ENCODE data around the gene KCNN3. TPM values are rescaled to one million over a fixed set of nuclear protein-coding genes. Genes with fewer than 3 reads are reported as not detected.

The KCNN3 gene
- total and polyA plus RNA-seq, 2 of the 13 experiments (the other 11 are each of a cell fraction or from before 2014, with no cell fraction given): not detected

- Histone ChIP-seq H3K4me2 (ENCODE audit: low read depth, low read length) (no peak overlapping the region), H3K4me3 (replicated peaks in 1 of 3; ENCODE audit: insufficient read depth in 1 of 3, low read depth in 2 of 3, low read length in 3 of 3) (no peak overlapping the region), H3K27ac (ENCODE audit: extremely low read length, insufficient read depth, low read length) (no peak overlapping the region), H3K79me2 (ENCODE audit: insufficient read depth, low read length) (no peaks in the 10 kb centered on the region), H3K9ac (ENCODE audit: insufficient read depth, low read depth, low read length) (no peak overlapping the region), H3K9me3 (ENCODE audit: low read length) (no peaks in the 10 kb centered on the region), H3K27me3 (ENCODE audit: control insufficient read depth in 1 of 2, insufficient read depth in 2 of 2, low read length in 2 of 2) (peaks cover 0 to 4% of the 10 kb centered on the region in 2 experiments; a peak in 1 of 5 replicates), H3K36me3 (replicated peaks in 1 of 2; ENCODE audit: control insufficient read depth in 1 of 2, insufficient read depth in 2 of 2, low read length in 2 of 2) (no peaks in the 10 kb centered on the region), H2AFZ (ENCODE audit: low read length) (no peak overlapping the region), H3K4me1 (ENCODE audit: insufficient read depth, low read length) (peaks cover 26% of the 10 kb centered on the region), H4K20me1 (ENCODE audit: insufficient read depth, low read length) (no peaks in the 10 kb centered on the region)
- in situ Hi-C loops (cut with HindIII; ENCODE audit: extremely low pct_ligation_motif_present, low pct_unique_long_range_greater_than_20kb) (no loop called here), intact Hi-C loops (cut with micrococcal nuclease; ENCODE audit: unreplicated experiment) (no loop called here)
- no peak for TF ChIP-seq ZNF564 (CRISPR knock-in tag; IDR thresholded peaks at IDR 0.05)
- TF ChIP-seq TOPORS (CRISPR knock-in tag; IDR thresholded peaks at IDR 0.05): no peak
- FAIRE-seq: no peak
- no TSS peak for BruUV-seq (replicated peaks)
- 48% methylated on average over 10 of the region's 10 CpGs for WGBS (ENCODE audit: low lambda C conversion rate)
- ChIA-PET CTCF (ENCODE audit: low intra/inter-chr PET ratio, low total read pairs) (no interaction called here), POLR2A (no interaction called here)
- ATAC-seq: no peak
- DNase-seq (ENCODE audit: low spot score): no peak
Observed at GRCh38 chr1:154788886-154789285, 81.2 kb downstream of the KCNN3 start.

- no peak overlapping the region for H3K4me2 ChIP-seq (ENCODE audit: low read depth, low read length)
- peaks cover 26% of the 10 kb centered on the region for H3K4me1 ChIP-seq (ENCODE audit: insufficient read depth, low read length)
- ATAC-seq (no peak), DNase-seq (ENCODE audit: low spot score) (no peak), FAIRE-seq (no peak)
- ChIA-PET CTCF (ENCODE audit: low intra/inter-chr PET ratio, low total read pairs) (no interaction called here), POLR2A (no interaction called here)
- H3K27me3 ChIP-seq (ENCODE audit: control insufficient read depth in 1 of 2, insufficient read depth in 2 of 2, low read length in 2 of 2): peaks cover 0 to 7% of the 10 kb centered on the region in 2 experiments; a peak in 1 of 5 replicates
- H3K79me2 ChIP-seq (ENCODE audit: insufficient read depth, low read length): no peaks in the 10 kb centered on the region
- no TSS peak for BruUV-seq (replicated peaks)
- H4K20me1 ChIP-seq (ENCODE audit: insufficient read depth, low read length): no peaks in the 10 kb centered on the region
- H3K9me3 ChIP-seq (ENCODE audit: low read length): no peaks in the 10 kb centered on the region
- no peak overlapping the region for H3K9ac ChIP-seq (ENCODE audit: insufficient read depth, low read depth, low read length)
- no peak overlapping the region for H3K4me3 ChIP-seq (replicated peaks in 1 of 3; ENCODE audit: insufficient read depth in 1 of 3, low read depth in 2 of 3, low read length in 3 of 3)
- no peak overlapping the region for H2AFZ ChIP-seq (ENCODE audit: low read length)
- in situ Hi-C loops (cut with HindIII; ENCODE audit: extremely low pct_ligation_motif_present, low pct_unique_long_range_greater_than_20kb): no loop called here
- 27% methylated on average over 11 of the region's 12 CpGs for WGBS (ENCODE audit: low lambda C conversion rate)
- intact Hi-C loops (cut with micrococcal nuclease; ENCODE audit: unreplicated experiment): no loop called here
- H3K36me3 ChIP-seq (replicated peaks in 1 of 2; ENCODE audit: control insufficient read depth in 1 of 2, insufficient read depth in 2 of 2, low read length in 2 of 2): no peaks in the 10 kb centered on the region
- H3K27ac ChIP-seq (ENCODE audit: extremely low read length, insufficient read depth, low read length): no peak overlapping the region
- TF ChIP-seq SRSF1 (optimal IDR thresholded peaks at IDR 0.05; ENCODE audit: low read depth, low read length) (no peak), ATF1 (CRISPR knock-in tag; IDR thresholded peaks at IDR 0.05) (no peak), ZNF562 (CRISPR knock-in tag; IDR thresholded peaks at IDR 0.05; ENCODE audit: borderline replicate concordance) (no peak), EEA1 (CRISPR knock-in tag; IDR thresholded peaks at IDR 0.05; ENCODE audit: borderline replicate concordance) (no peak), AKAP8 (CRISPR knock-in tag; IDR thresholded peaks at IDR 0.05) (no peak), FOXJ3 (CRISPR knock-in tag; IDR thresholded peaks at IDR 0.05; ENCODE audit: borderline replicate concordance) (no peak), KDM3A (CRISPR knock-in tag; IDR thresholded peaks at IDR 0.05; ENCODE audit: low read depth) (no peak), ZNF10 (CRISPR knock-in tag; IDR thresholded peaks at IDR 0.05; ENCODE audit: borderline replicate concordance, low read depth) (no peak), RAD21 (CRISPR knock-in tag; IDR thresholded peaks at IDR 0.05) (no peak), ATRX (CRISPR knock-in tag; IDR thresholded peaks at IDR 0.05; ENCODE audit: borderline replicate concordance) (no peak), ZNF678 (CRISPR knock-in tag; IDR thresholded peaks at IDR 0.05) (no peak), ERF (CRISPR knock-in tag; IDR thresholded peaks at IDR 0.05) (no peak), HES4 (CRISPR knock-in tag; IDR thresholded peaks at IDR 0.05; ENCODE audit: borderline replicate concordance) (no peak), DNMT3B (CRISPR knock-in tag; conservative IDR thresholded peaks at IDR 0.05) (no peak), DPF2 (CRISPR knock-in tag; IDR thresholded peaks at IDR 0.05; ENCODE audit: borderline replicate concordance, low read depth) (no peak)
- TF ChIP-seq, protein P1, sequence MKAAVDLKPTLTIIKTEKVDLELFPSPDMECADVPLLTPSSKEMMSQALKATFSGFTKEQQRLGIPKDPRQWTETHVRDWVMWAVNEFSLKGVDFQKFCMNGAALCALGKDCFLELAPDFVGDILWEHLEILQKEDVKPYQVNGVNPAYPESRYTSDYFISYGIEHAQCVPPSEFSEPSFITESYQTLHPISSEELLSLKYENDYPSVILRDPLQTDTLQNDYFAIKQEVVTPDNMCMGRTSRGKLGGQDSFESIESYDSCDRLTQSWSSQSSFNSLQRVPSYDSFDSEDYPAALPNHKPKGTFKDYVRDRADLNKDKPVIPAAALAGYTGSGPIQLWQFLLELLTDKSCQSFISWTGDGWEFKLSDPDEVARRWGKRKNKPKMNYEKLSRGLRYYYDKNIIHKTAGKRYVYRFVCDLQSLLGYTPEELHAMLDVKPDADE (CRISPR knock-in tag; IDR thresholded peaks at IDR 0.05): no peak
Observed at GRCh38 chr1:154788110-154788870, 81.8 kb downstream of the KCNN3 start.

All from HepG2 (cell line).